DMS153 (cell line): ENCODE data around the gene OLFML3.

ENCODE experiments used
- DNase-seq: peaks from one replicate; lab custom pipeline; 2025; lab: John Stamatoyannopoulos, UW

OLFML3 gene

DNA sequence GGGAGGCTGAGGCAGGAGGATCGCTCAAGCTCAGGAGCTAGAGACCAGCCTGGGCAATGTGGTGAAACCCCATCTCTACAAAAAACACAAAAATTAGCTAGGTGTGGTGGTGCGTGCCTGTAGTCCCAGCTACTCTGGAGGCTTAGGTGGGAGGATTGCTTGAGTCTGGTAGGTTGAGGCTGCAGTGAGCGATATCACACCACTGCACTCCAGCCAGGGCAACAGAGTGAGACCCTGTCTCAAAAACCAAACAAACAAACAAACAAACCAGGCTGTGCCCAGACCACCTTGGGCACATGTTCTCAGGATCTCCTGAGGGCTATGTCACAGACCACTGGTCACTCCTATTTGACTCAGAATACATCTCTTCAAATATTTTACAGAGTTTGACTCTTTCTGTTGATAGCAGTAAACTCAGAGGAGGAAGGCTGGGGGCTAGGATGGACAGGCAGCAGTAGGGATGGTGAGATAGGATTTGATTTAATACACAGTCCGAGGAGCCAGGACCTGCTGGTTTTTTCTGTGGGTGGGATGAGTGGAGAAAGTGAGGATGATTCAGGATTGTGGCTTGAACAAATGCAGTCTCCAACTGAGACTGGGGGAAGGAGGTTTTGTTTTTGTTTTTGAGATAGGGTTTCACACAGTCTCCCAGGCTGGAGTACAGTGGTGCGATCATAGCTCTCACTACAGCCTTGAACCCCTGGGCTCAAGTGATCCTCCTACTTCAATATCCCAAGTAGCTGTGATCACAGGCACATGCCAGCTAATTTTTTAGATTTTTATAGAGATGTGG is 46.5 kb downstream of the OLFML3 start:
- DNase-seq: no peak

GRCh38 chr1:114026797-114027196 is 47.5 kb downstream of the OLFML3 start:
- no peak for DNase-seq
